Stomach (tissue), 9 donors: ENCODE measurements around the gene ITIH3. TPM values are rescaled to one million over a fixed set of nuclear protein-coding genes. Genes with fewer than 3 reads are reported as not detected.

Source experiments
- DNase-seq, 2 donors: peaks; one replicate each; pipeline versions ENCODE4 v3.0.0 to v3.0.0-alpha.2; 2013 to 2019
- H3K27ac ChIP-seq, 5 donors: fragments of 200-600 bp in 4 of 5; sonication (generic) in 4 of 5; one replicate each; pipeline ENCODE4 v1.5.1; 2013 to 2019; ENCODE audit warnings: mild to moderate bottlenecking in 1 of 5, moderate library complexity in 1 of 5
- H3K27me3 ChIP-seq, 3 donors: fragments of 200-600 bp; sonication (generic); one replicate each; pipeline ENCODE4 v1.5.1; 2017 to 2019; ENCODE audit warnings: mixed run types in 1 of 3
- H3K36me3 ChIP-seq, 4 donors: fragments of 200-600 bp; sonication (generic); 1 replicate in 3 of 4; 2 replicates in 1 of 4; pipeline ENCODE4 v1.5.1; 2016 to 2019
- H3K4me1 ChIP-seq, 4 donors: fragments of 200-600 bp; sonication (generic); one replicate each; pipeline ENCODE4 v1.5.1; 2016 to 2019
- H3K4me3 ChIP-seq, 4 donors: fragments of 200-600 bp; sonication (generic) in 3 of 4; one replicate each; pipeline ENCODE4 v1.5.1; 2016 to 2019; ENCODE audit warnings: mild to moderate bottlenecking in 1 of 4
- H3K9me3 ChIP-seq, 4 donors: fragments of 200-600 bp; sonication (generic); one replicate each; pipeline ENCODE4 v1.5.1; 2016 to 2019
- EP300 ChIP-seq: sonication (generic); formaldehyde crosslinking; IDR thresholded peaks from one replicate; pipeline ENCODE4 v1.6.1; 2017; ENCODE audit warnings: antibody characterized with exemption
- POLR2A ChIP-seq, 4 donors: fragments of 450-650 bp; IDR thresholded peaks; one replicate each; pipeline ENCODE4 v1.6.1; 2016; ENCODE audit warnings: antibody characterized with exemption in 4 of 4, control low read depth in 2 of 4, mild to moderate bottlenecking in 1 of 4, moderate library complexity in 1 of 4
- POLR2AphosphoS5 ChIP-seq, 3 donors: sonication (generic); formaldehyde crosslinking; IDR thresholded peaks; one replicate each; pipeline ENCODE4 v1.6.1; 2016; ENCODE audit warnings: antibody characterized with exemption in 3 of 3
- WGBS, 5 donors: extraction: QIAGEN DNeasy Blood & Tissue Kit in 3 of 5; methylation state at CpG; one replicate each; pipeline versions ENCODE4 v1.1.5 to v1.1.7; 2013 to 2018; 5-methylcytosine and 5-hydroxymethylcytosine counted together
- intact Hi-C: fragments of 100-400 bp; cut with DNase I; formaldehyde crosslinking; loops from one replicate; pipeline ENCODE4 v1.15.1; 2023; ENCODE audit warnings: low total_unique reads
- polyA plus RNA-seq, 3 donors: library from polyadenylated mRNA; stranded (reverse); fragments of 200-250 nt; gene quantifications; one replicate each; pipeline ENCODE4 v1.2.3, GENCODE V29; 2013
- total RNA-seq, 5 donors: library from RNA; depleted of rRNA; stranded (reverse); fragments of >200 nt; gene quantifications; one replicate each; pipeline versions ENCODE4 v1.1.0 to v1.2.3, GENCODE V29; 2014 to 2016
- TF ChIP-seq, protein P1 (sequence below), 7 experiments: fragments of 450-650 bp in 4 of 7; fragments of 200-600 bp in 3 of 7; sonication (generic) in 3 of 7; IDR thresholded peaks; one replicate each; pipeline ENCODE4 v1.5.1; 2016 to 2019; ENCODE audit warnings: antibody characterized with exemption in 7 of 7, control low read depth in 2 of 7, mild to moderate bottlenecking in 1 of 7
- donor health status: healthy with polysubstance abuse.
- donor health status: Bipolar disorder and iron deficiency.
- donor health status: healthy.

The ITIH3 gene
- total and polyA plus RNA-seq, 8 donors: 0.19 to 210 (median 6.4) TPM; not detected in 2

DNA sequence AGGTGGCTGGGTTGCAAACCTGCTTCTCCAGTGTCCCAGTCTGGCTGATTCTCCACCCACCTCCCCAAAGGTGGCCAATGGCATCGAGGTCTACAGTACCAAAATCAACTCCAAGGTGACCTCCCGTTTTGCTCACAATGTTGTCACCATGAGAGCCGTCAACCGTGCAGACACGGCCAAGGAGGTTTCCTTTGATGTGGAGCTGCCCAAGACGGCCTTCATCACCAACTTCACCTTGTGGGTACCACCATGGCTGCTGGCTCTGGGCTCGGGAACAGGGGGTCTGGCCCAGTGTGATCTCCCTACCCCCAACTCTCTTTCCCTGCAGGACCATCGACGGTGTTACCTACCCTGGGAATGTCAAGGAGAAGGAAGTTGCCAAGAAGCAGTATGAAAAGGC lies 1.8 kb downstream of the ITIH3 start:
- TF ChIP-seq EP300 (no peak), POLR2AphosphoS5 (IDR thresholded peaks at IDR 0.05) (no peak)
- TF ChIP-seq, protein P1, sequence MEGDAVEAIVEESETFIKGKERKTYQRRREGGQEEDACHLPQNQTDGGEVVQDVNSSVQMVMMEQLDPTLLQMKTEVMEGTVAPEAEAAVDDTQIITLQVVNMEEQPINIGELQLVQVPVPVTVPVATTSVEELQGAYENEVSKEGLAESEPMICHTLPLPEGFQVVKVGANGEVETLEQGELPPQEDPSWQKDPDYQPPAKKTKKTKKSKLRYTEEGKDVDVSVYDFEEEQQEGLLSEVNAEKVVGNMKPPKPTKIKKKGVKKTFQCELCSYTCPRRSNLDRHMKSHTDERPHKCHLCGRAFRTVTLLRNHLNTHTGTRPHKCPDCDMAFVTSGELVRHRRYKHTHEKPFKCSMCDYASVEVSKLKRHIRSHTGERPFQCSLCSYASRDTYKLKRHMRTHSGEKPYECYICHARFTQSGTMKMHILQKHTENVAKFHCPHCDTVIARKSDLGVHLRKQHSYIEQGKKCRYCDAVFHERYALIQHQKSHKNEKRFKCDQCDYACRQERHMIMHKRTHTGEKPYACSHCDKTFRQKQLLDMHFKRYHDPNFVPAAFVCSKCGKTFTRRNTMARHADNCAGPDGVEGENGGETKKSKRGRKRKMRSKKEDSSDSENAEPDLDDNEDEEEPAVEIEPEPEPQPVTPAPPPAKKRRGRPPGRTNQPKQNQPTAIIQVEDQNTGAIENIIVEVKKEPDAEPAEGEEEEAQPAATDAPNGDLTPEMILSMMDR (IDR thresholded peaks at IDR 0.05): no peak
- Histone ChIP-seq H3K9me3 (no peaks in the 10 kb centered on the region), H3K27me3 (no peaks in the 10 kb centered on the region), H3K36me3 (no peaks in the 10 kb centered on the region), H3K27ac (no peak overlapping the region), H3K4me3 (no peak overlapping the region), H3K4me1 (peaks cover 0 to 14% (median 0%) of the 10 kb centered on the region in 4 donors)
- intact Hi-C loops: no loop called here
- DNase-seq: no peak
- WGBS, 5 donors: 67 to 95% (median 94%) methylated on average over 3 to 9 of the region's 9 CpGs

DNA sequence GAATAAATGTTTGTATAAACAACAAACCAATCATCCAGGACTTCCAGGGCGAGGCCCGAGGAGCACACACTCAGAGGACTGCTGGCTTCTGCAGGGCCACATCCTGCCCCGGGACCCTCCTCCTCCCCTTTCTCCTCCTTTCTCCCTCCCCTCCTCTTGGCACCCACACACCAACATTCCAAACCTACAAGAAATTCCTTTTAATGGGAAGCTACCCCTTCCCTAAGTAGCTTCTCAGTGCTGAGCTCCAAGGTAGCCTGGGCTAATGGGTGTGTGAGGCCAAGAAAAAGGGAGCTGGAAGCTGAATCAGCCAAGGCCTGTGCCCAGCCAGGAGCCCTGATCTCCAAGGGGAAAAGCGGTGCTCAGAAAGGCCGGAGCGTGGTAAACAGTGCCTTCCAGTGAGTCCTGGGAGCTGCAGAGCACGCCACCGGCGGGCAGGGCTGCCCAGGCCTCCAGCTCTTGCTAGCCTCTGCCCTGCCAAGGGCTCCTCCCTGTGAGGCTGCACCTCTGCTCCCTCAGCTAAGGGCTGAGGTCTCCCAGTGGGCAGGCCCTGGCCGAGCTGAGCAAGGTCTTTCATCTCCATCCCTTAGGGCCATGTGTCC lies 3.9 kb downstream of the ITIH3 start:
- H3K4me1 ChIP-seq: peaks cover 0 to 14% (median 0%) of the 10 kb centered on the region in 4 donors
- TF ChIP-seq, protein P1 (IDR thresholded peaks at IDR 0.05): no peak
- TF ChIP-seq POLR2A (IDR thresholded peaks at IDR 0.05) (no peak), POLR2AphosphoS5 (IDR thresholded peaks at IDR 0.05) (no peak), EP300 (no peak)
- no peak for DNase-seq
- H3K9me3 ChIP-seq: no peaks in the 10 kb centered on the region
- intact Hi-C loops: no loop called here
- no peaks in the 10 kb centered on the region for H3K36me3 ChIP-seq
- H3K27me3 ChIP-seq: no peaks in the 10 kb centered on the region
- no peak overlapping the region for H3K27ac ChIP-seq
- no peak overlapping the region for H3K4me3 ChIP-seq
- WGBS, 5 donors: 76 to 88% (median 80%) methylated on average over 7 to 10 of the region's 10 CpGs

DNA sequence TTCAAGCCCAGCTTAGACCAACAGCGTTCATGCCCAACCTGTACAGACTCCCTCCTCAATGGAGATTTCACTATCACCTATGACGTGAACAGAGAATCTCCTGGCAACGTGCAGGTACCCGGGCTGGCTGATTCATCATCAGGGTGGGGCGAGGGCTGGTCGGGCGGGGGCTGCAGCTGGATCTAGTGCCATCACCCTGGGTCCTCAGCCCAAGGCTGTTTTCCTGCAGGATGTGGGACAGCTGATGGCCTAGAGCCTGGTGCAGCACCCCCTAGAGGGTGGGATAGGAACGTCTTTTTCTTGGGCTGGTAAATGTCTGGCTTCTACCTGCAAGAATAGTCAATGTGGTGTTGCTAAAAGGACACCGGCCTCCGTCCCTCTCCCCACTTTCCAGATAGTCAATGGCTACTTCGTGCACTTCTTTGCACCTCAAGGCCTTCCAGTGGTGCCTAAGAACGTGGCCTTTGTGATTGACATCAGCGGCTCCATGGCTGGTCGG lies 4.4 kb downstream of the ITIH3 start:
- DNase-seq: peak; percentile 30 to 49

DNA sequence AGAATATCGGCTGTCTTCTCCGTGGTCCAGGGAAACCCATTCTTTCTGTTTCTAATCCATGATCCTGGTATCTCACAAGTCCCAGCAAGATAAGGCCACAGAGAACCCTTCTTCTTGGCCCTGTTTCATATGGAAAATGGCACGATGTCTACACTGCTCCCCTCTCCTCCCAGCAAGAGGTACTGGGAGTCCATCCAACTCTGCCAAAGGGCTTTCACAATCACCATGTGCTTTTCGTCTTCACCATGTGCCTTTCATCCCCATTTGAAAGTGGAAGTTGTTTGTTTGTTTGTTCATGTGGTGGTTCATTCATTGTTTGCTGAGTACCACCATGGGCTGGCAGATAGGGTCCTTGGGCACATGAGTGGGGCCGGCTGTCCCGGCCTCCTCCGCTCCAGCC lies 5.5 kb downstream of the ITIH3 start:
- Histone ChIP-seq H3K36me3 (no peaks in the 10 kb centered on the region), H3K27ac (no peak overlapping the region), H3K9me3 (no peaks in the 10 kb centered on the region), H3K27me3 (peaks cover 0 to 1% (median 0%) of the 10 kb centered on the region in 3 donors), H3K4me1 (peaks cover 0 to 5% (median 0%) of the 10 kb centered on the region in 4 donors), H3K4me3 (no peak overlapping the region)
- TF ChIP-seq POLR2A (IDR thresholded peaks at IDR 0.05): no peak
- no peak for TF ChIP-seq POLR2AphosphoS5 (IDR thresholded peaks at IDR 0.05)
- TF ChIP-seq, protein P1 (IDR thresholded peaks at IDR 0.05): no peak
- TF ChIP-seq EP300: no peak
- intact Hi-C loops: no loop called here
- no peak for DNase-seq
- 70 to 88% (median 79%) methylated on average over 4 to 7 of the region's 7 CpGs for WGBS, 5 donors

More for the DNA sequence above, 4.4 kb downstream of the ITIH3 start:
- no peaks in the 10 kb centered on the region for H3K9me3 ChIP-seq
- no peaks in the 10 kb centered on the region for H3K27me3 ChIP-seq
- intact Hi-C loops: no loop called here
- H3K4me3 ChIP-seq: no peak overlapping the region
- WGBS, 5 donors: 51 to 61% (median 57%) methylated on average over 8 to 14 of the region's 14 CpGs
- H3K27ac ChIP-seq: no peak overlapping the region
- TF ChIP-seq, protein P1 (IDR thresholded peaks at IDR 0.05): peak in 3 of 7 experiments; percentile 22 to 36 (median 23)
- TF ChIP-seq POLR2AphosphoS5 (IDR thresholded peaks at IDR 0.05): no peak
- no peak for TF ChIP-seq POLR2A (IDR thresholded peaks at IDR 0.05)
- TF ChIP-seq EP300: no peak
- no peaks in the 10 kb centered on the region for H3K36me3 ChIP-seq
- H3K4me1 ChIP-seq: peaks cover 0 to 14% (median 0%) of the 10 kb centered on the region in 4 donors
